HEK293T (cell line): ENCODE measurements around the gene C14orf132.

Experiments used
- CTCF ChIA-PET: fragments of 350-600 bp; formaldehyde crosslinking; extraction: SDS; loops from one replicate; lab custom pipeline; 2021; ENCODE audit warnings: antibody characterized with exemption, inconsistent platforms; lab: Yijun Ruan, JAX
- POLR2A ChIA-PET: fragments of 350-600 bp; formaldehyde crosslinking; extraction: SDS; loops from one replicate; lab custom pipeline; 2020; ENCODE audit warnings: antibody characterized with exemption, inconsistent platforms; lab: Yijun Ruan, JAX
- DNase-seq: peaks from one replicate; pipeline ENCODE4 v3.0.0; 2012; ENCODE audit warnings: mixed read lengths; ENCODE audit errors: extremely low spot score
- ARNT ChIP-seq: fragments of 450-650 bp; IDR thresholded peaks from 2 replicates; pipeline ENCODE4 v1.6.1; 2017; ENCODE audit warnings: mild to moderate bottlenecking
- BHLHE40 ChIP-seq: fragments of 450-650 bp; IDR thresholded peaks from 2 replicates; pipeline ENCODE4 v1.6.1; 2016; ENCODE audit warnings: mild to moderate bottlenecking, moderate library complexity, borderline replicate concordance
- CTBP1 ChIP-seq: fragments of 450-650 bp; IDR thresholded peaks from 2 replicates; pipeline ENCODE4 v1.6.1; 2016; ENCODE audit warnings: borderline replicate concordance
- ELF4 ChIP-seq: fragments of 450-650 bp; IDR thresholded peaks from 2 replicates; pipeline ENCODE4 v1.6.1; 2017; ENCODE audit warnings: antibody characterized with exemption
- FOXA1 ChIP-seq: fragments of 450-650 bp; IDR thresholded peaks from 2 replicates; pipeline ENCODE4 v1.6.1; 2016; ENCODE audit warnings: mild to moderate bottlenecking
- FOXK2 ChIP-seq: fragments of 450-650 bp; IDR thresholded peaks from 2 replicates; pipeline ENCODE4 v1.6.1; 2016; ENCODE audit warnings: mild to moderate bottlenecking
- FOXM1 ChIP-seq: fragments of 450-650 bp; IDR thresholded peaks from 2 replicates; pipeline ENCODE4 v1.6.1; 2017; ENCODE audit warnings: mild to moderate bottlenecking, borderline replicate concordance
- HDGF ChIP-seq: fragments of 450-650 bp; IDR thresholded peaks from 2 replicates; pipeline ENCODE4 v1.6.1; 2017; ENCODE audit warnings: antibody characterized with exemption, borderline replicate concordance
- L3MBTL2 ChIP-seq: fragments of 450-650 bp; conservative IDR thresholded peaks from 2 replicates; pipeline ENCODE4 v1.6.1; 2016; ENCODE audit warnings: mild to moderate bottlenecking
- LEF1 ChIP-seq: fragments of 450-650 bp; IDR thresholded peaks from 2 replicates; pipeline ENCODE4 v1.6.1; 2017; ENCODE audit warnings: mild to moderate bottlenecking, borderline replicate concordance
- NFRKB ChIP-seq: fragments of 450-650 bp; IDR thresholded peaks from 2 replicates; pipeline ENCODE4 v1.6.1; 2016; ENCODE audit warnings: mild to moderate bottlenecking, moderate library complexity
- PKNOX1 ChIP-seq: fragments of 450-650 bp; IDR thresholded peaks from 2 replicates; pipeline ENCODE4 v1.6.1; 2016
- SP1 ChIP-seq: fragments of 450-650 bp; IDR thresholded peaks from 2 replicates; pipeline ENCODE4 v1.6.1; 2017
- SUZ12 ChIP-seq: fragments of 450-650 bp; IDR thresholded peaks from 2 replicates; pipeline ENCODE4 v1.6.1; 2016; ENCODE audit warnings: mild to moderate bottlenecking
- TARDBP ChIP-seq: fragments of 450-650 bp; IDR thresholded peaks from 2 replicates; pipeline ENCODE4 v1.6.1; 2016
- ZNF384 ChIP-seq: fragments of 450-650 bp; IDR thresholded peaks from 2 replicates; pipeline ENCODE4 v1.6.1; 2016

The C14orf132 gene

DNA sequence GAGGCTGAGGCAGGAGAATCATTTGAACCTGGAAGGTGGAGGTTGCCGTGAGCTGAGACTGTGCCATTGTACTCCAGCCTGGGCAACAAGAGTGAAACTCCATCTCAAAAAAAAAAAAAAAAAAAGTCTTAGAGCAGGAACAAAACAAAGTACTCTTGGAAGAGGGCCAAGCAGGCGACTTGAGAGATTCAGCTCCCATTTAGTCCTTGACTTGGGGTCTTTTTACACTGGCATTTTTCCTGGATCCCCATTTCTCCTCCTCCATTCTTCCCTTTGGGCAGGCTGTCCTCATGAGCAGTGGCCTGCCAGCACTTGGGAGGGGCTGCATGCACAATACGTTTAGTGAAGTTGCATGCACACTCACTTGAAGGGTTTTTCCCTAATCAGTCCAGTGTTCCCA, 72.9 kb downstream of the C14orf132 start:
- ChIA-PET POLR2A (no interaction called here), CTCF (interaction anchor here (1.2 kb wide), 1 partner anchor 12 kb away, joined by 6 read pairs; no protein-coding TSS in a partner anchor)
- DNase-seq, result no peak
- TF ChIP-seq L3MBTL2 (no peak), SP1 (no peak), SUZ12 (no peak), LEF1 (no peak), ZNF384 (no peak), FOXA1 (no peak), CTBP1 (no peak), TARDBP (no peak), BHLHE40 (no peak), FOXM1 (no peak), ELF4 (no peak), NFRKB (no peak), HDGF (no peak), ARNT (no peak), PKNOX1 (no peak), FOXK2 (no peak)

DNA sequence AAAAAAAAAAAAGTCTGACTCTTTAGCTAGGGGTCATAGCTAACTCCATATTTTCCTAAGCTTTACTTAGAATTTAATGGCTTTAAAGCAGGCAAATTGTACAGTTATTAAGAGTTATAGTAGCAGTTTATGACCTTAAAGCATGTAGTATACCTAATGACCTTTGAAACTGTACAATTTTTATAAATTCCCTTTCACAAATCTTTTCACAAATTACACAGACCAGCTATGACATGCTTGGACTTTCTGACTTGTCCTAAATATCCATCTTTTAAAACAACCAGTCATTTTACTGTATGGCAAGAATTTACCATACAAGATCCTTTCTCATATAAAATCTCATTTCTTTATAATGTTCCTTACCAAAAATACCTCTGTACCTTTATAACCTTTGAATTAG, 74.8 kb downstream of the C14orf132 start:
- DNase-seq, result no peak
- TF ChIP-seq L3MBTL2, result no peak
- TF ChIP-seq ELF4, result no peak
- TF ChIP-seq SUZ12, result no peak
- no peak for TF ChIP-seq LEF1
- no peak for TF ChIP-seq TARDBP
- TF ChIP-seq ZNF384, result no peak
- no peak for TF ChIP-seq PKNOX1
- TF ChIP-seq FOXK2, result no peak
- TF ChIP-seq FOXM1, result no peak
- no peak for TF ChIP-seq CTBP1
- no peak for TF ChIP-seq SP1
- TF ChIP-seq HDGF, result no peak
- no peak for TF ChIP-seq FOXA1
- no peak for TF ChIP-seq BHLHE40
- ChIA-PET POLR2A (no interaction called here), CTCF (no interaction called here)

DNA sequence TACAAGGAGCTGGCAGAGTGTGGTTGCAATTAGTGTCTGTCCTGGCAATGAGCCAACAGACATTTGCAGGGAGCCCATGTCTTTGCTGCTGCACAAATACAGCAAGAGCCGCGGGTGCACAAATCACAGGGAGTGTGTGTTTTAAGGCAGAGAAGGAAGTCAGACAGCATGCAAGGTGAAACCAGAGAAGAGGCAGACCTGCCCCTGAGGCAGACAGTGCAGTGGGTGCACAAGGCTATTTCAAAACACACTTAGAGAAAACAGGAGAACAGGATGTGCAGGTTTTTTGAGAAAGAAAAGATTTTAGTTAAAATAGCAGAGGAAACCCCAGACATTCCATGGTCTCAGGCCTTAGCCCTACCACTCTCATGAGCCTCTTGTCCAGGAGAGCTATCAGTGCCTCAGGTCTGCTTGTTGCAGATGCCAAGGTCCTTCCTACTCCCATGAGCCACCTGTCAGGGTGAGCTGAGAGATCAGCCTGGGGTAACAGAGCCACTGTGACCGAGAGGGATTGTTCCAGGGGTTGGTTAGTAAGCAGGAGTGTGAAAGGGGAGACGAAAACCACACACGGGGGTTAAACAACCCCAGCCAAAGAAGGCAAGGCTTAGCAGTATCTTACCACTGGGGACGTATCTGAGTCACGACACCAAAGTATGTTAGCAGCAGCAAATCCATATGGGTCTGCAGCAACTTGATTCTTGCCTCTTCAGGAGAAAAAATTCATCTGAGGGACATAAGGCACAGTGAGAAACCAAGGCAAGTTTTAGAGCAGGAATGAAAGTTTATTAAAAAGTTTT, 78.1 kb downstream of the C14orf132 start:
- CTCF ChIA-PET, result no interaction called here
- TF ChIP-seq SP1, result no peak
- no peak for TF ChIP-seq L3MBTL2
- TF ChIP-seq ELF4, result no peak
- TF ChIP-seq NFRKB, result no peak
- TF ChIP-seq HDGF, result no peak
- no peak for TF ChIP-seq BHLHE40
- TF ChIP-seq LEF1, result no peak
- TF ChIP-seq TARDBP, result no peak
- no peak for DNase-seq
- POLR2A ChIA-PET, result no interaction called here

DNA sequence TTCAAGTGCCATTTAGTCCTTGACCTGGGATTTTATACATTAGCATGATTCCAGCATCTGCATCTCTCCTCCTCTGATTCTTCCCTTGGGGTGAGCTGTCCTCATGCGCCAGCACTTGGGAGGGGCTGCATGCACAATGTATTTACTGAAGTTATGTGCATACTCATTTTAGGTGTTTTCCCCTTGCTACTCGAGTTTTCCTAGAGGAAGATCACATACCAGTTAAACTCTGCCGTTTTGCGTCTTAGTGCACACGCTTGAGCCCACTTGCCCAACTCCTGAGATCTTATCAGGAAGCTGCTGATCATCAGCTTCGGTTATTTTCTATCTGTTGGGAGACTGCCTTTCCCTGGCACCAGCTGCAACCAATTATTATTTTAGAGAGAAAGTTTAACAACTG, 78.8 kb downstream of the C14orf132 start:
- TF ChIP-seq ARNT, result no peak
- no peak for TF ChIP-seq ZNF384
- no peak for TF ChIP-seq SUZ12
- no peak for TF ChIP-seq ELF4
- TF ChIP-seq NFRKB, result no peak
- no peak for TF ChIP-seq PKNOX1
- no peak for TF ChIP-seq LEF1
- TF ChIP-seq SP1, result no peak
- TF ChIP-seq FOXA1, result no peak
- TF ChIP-seq FOXK2, result no peak
- TF ChIP-seq BHLHE40, result no peak
- TF ChIP-seq CTBP1, result no peak
- TF ChIP-seq HDGF, result no peak
- no peak for TF ChIP-seq L3MBTL2
- no peak for TF ChIP-seq FOXM1
- no peak for TF ChIP-seq TARDBP
- POLR2A ChIA-PET, result no interaction called here
- DNase-seq, result no peak
- CTCF ChIA-PET, result interaction anchor here (0.6 kb wide), 1 partner anchor 330 kb away, joined by 3 read pairs; no protein-coding TSS in a partner anchor

DNA sequence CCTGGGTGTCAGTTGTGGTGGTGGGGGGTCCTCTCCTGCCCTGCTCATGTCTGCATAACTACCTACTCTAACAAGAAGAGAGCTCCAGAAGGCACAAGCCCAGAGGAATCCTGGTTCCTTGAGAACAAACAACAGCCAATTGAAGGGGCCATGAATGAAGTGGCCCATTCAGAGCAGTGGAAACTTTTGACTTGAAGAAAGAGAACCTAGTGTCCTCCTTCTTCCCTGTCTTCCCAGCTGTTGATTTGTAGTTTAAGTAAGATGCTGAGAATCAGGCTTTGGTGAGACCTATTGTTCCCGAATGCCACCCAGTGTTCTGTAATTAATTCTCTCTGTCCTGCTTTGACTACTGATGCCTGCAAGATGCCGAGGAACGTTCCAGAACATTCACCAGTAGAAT, 79.2 kb downstream of the C14orf132 start:
- no peak for TF ChIP-seq L3MBTL2
- TF ChIP-seq FOXK2, result no peak
- TF ChIP-seq SUZ12, result no peak
- no peak for TF ChIP-seq LEF1
- TF ChIP-seq NFRKB, result no peak
- TF ChIP-seq TARDBP, result no peak
- TF ChIP-seq ELF4, result no peak
- no peak for TF ChIP-seq FOXA1
- POLR2A ChIA-PET, result no interaction called here
- CTCF ChIA-PET, result interaction anchor here (0.6 kb wide), 1 partner anchor 329 kb away, joined by 3 read pairs; no protein-coding TSS in a partner anchor
- no peak for DNase-seq
